NCI-H2227 (cell line): ENCODE results near the gene MYO9A.
"Not testable (repeated sequence)": the region's sequence is repeated elsewhere in the genome, so short reads cannot be mapped to it uniquely, and the experiment has no call there.

ENCODE experiments used
- DNase-seq: peaks from one replicate; lab custom pipeline; 2025; ENCODE audit not compliant: unreplicated experiment; lab: John Stamatoyannopoulos, UW

Gene MYO9A

DNA sequence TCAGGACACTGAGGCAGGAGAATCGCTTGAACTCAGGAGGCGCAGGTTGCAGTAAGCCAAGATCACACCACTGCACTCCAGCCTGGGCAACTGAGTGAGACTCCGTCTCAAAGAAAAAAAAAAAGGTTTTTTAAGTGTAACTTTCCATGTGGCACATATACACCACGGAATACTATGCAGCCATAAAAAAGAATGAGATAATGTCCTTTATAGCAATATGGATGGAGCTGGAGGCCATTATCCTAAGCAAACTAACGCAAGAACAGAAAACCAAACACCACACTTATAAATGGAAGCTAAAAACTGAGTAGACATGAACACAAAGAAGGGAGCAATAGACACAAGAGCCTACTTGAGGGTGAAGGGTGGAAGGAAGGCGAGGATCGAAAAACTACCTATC is 64.7 kb downstream of the MYO9A start:
- not testable (repeated sequence) for DNase-seq

DNA sequence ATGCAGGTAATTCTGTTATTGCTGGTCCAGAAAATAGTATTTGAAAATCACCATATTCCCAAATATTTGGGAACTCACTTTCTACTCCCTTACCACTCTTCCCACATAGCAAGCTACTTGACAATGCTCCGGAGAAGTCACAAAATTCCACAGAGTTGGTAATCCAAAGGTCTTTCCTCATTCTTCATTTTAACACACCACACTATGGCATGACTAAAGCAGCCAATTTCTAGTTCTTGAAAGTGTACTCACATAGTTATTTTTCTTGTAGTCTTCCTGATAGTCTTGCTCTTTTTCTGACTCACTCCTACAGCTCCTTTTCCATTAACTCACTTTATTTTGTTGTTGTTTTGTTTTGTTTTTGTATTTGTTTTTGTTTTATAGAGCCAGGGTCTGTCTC is 67.2 kb downstream of the MYO9A start:
- DNase-seq: no peak

DNA sequence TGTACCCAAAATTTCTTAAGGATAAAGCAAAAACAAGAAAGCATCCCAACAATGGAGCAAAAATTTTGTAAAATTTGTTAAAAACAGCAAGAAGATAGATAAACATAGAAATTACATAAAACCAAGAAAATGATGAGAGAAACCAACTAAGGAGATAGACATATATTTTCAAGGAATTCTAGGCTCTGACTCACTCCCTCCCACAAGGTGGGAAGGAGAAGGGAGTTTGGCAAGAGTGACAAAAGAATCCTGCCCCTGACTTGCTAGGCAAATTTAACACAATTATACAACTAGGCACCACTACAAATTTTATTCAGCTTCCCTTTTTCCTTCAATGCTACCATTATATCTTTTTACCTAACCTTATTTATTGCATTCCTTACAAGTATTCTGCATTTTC is 70.9 kb downstream of the MYO9A start:
- no peak for DNase-seq

DNA sequence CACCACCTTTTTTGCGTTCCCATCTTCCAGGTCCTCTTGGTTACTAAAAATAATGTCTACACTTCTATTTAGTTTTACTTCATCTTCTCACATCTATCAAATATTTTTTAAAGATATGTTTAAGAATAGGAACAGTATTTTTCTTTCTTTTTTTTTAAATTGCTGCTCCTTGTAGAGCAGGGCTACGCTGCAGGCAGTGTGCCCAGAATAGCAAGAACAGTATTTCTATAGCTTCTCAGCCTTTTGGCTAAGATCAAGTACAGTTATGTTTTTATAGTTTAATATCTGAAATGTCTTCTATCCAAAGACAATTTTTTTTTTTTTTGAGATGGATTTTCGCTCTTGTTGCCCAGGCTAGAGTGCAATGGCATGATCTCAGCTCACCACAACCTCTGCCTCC is 73.0 kb downstream of the MYO9A start:
- DNase-seq: no peak

DNA sequence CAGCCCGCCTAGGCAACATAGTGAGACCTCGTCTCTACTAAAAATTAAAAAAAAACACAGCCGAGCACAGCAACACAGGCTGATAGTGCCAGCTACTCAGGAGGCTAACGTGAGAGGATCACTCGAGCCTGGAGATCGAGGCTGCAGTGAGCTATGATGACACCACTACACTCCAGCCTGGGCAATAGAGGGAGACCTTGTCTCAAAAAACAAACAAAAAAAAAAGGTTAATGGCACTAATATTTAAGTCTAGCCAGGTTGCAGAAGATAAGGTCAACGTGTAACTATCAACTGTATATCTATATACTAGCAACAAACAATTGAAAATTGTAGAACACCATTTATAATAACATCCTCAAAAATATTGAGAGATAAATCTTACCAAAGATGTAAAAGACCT is 75.1 kb downstream of the MYO9A start:
- no peak for DNase-seq

DNA sequence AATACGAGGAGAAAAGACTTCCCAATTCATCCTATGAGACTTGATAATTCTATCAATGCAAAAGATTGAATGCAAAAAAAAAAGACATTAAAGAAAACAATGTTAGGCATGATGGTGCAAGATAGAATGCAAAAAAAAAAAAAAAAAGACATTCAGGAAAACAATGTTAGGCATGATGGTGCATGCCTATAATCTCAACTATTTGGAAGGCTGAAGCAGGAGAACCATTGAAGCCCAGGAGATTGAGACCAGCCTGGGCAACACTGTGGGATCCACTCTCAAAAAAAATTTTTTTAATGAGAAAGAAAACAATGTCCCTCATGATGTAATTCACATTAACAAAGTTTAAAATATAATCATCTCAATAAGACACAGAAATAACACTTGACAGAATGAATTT is 75.9 kb downstream of the MYO9A start:
- no peak for DNase-seq

DNA sequence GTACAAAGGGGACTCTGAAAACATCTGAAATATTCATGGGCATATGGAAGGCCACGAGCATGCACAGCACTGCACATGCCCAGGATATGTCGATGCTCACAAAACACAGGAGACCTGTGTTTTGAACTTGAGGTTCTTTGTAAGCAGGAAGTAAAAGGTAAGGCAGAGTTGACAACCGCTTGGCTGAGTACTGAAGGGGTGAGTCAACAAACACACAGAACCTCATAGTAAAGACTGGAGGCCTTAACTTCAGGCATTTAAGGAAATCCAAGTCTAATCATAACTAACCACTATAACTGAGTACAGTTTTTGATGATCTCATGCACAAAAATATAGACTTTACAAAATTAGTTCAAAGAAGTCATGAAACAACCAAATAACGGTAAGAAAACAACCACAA is 80.6 kb downstream of the MYO9A start:
- DNase-seq: no peak

DNA sequence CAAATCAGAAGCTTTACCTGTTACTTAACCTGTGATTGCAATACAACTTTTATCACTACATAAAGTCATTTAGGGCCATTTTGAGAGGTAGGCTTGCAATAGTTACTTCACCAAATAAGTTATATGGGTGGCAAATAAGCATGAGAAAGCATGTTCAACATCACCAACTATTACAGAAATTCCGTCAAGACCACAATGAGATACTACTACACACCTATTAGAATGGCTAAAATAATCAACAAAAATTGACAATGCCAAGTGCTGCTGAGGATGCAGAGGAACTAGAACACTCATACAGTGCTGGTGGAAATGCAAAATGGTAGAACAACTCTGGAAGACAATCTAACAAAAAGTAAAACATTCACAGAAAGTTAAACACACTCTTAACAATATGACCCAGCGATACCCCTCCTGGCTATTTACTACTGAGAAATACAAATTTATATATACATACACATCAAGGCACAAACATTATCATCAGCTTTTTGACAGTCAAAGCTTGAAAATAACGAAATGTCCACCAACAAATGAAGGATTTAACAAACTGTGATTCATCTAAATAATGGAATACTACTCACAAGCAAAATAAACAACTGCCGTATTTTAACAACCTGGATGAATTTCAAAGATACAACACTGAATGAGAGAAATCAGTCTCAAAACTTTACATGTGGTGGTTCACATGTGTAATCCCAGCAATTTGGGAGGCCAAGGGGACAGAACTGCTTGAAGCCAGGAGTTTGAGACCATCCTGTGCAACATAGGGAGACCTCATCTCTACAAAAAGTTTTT is 82.9 kb downstream of the MYO9A start:
- DNase-seq: no peak

DNA sequence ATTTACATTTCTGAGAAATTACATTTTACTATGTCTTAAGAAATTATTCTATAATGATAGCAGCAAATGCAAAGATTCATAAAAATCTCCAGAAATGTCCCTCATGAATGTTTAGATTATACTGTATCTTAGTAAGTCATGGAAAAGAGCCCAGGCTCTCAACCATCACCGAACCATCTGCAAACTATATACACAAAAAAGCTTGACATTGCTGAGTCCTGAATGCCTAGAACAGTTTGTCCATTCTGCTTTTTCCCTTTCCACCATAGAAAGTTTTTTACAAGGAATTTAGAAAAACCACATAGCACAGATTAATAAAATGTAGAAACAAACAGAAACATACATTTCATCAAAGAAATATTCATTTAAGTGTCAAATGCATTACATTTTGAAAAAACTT is 83.6 kb downstream of the MYO9A start:
- DNase-seq: no peak

DNA sequence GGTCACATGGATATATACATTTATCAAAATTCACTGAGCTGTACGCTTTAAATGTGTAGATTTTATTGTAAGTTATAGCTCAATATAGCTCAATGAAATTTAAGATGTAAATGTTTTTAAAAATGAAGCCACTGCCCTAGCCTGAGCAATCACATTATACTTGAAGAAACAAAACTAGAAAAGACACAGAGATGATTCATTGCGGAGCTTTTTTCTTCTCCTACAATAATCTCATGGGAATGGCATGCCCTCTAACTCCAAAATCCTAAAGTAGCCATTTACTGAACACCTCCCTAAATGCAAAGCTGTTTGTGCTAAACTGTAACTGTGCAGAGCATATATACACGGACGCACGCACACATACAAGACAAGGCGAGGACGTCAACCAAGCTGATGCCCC is 84.2 kb downstream of the MYO9A start:
- DNase-seq: no peak

DNA sequence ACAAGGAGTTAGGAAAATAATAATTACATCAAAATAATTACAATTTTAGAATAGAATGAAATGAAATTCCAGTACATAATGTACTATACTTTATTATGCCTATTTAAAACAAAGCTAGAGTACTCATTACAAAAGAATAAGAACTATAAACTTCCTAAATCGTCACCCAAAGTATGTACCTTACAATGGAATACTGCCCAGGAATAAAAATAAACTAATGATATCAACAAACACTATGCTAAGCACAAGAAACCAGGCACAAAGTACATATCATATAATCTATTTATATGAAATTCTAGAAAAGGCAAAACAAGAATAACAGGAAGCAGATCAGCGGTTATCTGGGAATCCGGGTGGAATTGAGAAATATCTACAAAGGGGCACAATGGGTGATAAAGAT is 84.7 kb downstream of the MYO9A start:
- no peak for DNase-seq

DNA sequence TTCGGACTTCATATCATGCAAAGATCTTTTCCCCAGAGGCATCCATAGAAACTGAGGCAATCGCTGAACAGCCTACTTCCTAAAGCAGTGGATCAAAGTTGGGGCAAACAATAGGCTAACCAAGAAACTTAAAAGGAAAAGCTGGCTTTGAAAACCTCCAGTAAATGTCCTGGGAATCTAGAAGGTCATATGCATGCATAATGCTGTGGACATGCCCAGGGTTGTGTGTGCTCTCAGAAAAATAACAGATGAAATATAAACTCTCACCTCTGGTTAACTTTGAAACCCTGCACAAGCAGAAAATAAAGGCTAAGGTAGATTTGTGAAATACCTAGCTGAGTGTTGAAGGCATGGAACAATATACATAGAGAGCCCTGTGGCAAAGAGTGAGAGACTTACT is 96.3 kb downstream of the MYO9A start:
- no peak for DNase-seq

DNA sequence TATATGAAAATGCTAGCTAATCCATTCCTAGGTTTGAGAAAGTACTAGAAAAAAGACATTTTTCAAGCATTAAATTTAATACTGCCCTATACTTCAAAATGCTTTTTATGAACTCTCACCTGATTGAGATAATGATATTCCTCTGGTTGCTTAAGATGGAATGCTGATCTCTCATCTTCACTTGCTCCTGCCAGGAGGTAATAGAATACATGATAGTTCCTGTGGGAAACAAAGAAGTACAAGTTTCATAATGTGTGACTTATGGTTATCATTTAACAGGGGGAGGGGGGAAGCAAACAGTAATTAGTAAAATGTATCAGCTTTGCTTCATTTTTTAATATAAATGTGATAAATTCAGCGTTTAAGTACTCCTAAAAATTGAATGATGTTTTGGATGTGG is 97.2 kb downstream of the MYO9A start:
- DNase-seq: no peak

DNA sequence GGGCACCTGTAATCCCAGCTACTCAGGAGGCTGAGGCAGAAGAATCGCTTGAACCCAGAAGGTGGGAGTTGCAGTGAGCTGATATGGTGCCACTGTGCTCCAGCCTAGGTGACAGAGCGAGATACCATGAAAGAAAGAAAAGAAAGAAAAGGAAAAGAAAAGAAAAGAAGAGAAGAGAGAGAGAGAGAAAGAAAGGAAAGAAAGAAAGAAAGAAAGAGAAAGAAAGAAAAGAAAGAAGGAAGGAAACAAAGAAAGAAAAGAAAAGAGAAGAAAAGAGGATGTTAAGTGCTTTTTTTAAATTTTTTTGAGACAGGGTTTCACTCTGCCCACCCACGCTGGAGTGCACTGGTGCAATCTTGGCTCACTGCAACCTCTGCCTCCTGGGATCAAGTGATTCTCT is 103.4 kb downstream of the MYO9A start:
- not testable (repeated sequence) for DNase-seq

DNA sequence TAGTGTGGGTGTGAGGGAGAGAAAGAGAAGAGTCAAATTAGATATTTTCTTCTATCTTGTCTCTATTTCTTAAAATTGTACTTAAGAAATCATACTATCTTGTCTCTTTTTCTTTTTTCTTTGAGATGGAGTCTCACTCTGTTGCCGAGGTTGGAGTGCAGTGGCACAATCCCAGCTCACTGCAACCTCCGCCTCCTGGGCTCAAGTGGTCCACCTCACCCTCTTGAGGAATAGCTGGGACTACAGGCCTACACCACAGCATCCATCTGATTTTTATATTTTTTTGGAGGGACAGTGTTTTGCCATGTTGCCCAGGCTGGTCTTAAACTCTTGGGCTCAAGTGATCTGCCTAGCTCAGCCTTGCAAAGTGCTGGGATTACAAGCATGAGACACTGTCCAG is 104.2 kb downstream of the MYO9A start:
- DNase-seq: no peak

DNA sequence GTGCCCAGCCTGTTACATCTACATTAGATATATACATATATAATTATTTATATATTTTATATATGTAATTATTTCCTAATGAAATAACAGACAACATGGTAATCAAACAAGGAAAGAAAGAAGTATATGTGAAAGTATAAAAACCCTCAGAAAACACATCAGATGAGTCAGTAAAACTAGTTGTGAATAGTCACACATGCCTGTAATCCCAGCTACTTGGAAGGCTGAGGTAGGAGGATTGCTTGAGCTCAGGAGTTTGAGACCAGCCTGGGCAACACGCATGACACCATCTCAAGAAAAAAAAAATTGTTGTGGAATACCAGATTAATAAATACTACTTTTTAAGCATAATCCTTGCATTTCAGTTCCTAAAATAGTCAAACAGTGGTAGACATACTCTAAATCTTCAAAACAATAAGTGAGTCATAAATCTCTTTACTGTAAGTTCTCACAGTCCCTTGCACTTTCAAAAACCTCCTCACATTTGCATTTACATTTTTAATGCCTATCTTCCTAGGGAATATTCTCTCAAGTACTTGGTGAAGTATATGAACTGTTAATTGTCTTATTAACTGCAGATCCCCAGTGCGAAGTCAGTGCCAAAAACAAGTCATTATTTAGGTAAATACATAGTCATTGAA is 106.5 kb downstream of the MYO9A start:
- no peak for DNase-seq

DNA sequence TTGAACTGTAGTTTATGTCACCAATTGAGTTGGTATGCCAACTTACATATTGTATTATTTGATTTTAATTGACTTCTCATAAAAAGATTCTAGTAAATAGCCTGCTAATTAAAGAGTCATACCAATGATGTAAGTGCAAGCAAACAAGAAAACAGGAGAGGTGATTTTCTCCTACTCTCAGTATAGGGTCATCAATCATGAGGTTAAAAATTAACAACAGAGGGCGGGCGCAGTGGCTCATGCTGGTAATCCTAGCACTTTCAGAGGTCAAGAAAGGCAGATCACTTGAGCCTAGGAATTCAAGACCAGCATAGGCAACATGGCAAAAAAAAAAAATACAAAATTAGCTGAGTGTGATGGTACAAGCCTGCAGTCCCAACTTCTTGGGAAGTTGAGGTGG is 108.7 kb downstream of the MYO9A start:
- no peak for DNase-seq

DNA sequence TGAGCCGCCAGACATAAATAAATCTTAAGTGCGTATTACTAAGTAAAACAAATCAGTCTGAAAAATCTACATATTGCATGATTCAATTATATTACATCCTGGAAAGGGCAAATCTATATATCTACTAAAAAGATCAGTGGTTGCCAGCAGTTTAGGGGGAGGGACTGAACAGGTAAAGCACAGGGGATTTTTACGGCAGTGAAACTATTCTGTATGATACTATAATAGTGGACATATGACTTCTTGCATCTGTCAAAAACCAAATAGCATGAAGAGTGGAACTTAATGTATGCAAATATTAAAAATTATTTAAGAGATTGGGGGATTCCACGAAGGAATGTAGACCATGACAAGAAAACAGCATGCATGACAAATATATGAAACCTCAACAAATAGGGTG is 111.6 kb downstream of the MYO9A start:
- no peak for DNase-seq

DNA sequence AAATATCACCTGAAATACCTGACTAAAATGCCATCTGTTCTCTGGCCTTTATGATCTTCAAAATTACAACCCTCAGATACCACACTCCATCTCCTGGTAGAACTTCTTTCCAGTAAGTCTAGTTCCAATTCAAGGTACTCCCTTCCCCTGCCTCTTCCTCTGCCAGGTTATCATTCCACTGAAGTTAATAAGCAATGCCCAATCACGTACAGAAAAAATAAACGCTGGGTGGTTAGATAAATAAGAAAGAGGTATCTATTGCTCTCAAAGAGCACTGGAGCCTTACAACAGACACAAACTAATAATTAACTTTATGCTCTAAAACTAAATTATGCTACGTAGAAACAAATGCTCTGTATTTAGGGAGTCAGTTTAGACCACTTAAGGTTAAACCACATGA is 112.5 kb downstream of the MYO9A start:
- DNase-seq: no peak

DNA sequence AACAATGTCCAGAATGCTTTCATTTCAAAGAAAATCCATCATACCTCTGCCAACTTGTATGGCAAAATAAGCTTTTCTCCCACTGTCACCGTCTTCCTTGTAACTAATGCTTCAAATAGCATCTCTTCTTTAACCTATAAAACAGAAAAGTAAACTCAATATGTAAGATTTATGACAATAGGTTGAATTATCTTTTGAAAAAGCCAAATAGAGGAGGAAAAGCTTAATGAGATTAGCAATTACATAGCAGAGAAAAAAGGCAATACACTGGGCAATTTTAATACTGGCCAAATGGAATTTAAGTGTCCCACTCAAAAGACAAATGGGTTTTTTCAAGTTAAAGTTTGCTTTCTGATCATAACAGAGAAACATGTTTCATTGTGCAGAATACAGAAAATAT is 118.1 kb downstream of the MYO9A start:
- no peak for DNase-seq

DNA sequence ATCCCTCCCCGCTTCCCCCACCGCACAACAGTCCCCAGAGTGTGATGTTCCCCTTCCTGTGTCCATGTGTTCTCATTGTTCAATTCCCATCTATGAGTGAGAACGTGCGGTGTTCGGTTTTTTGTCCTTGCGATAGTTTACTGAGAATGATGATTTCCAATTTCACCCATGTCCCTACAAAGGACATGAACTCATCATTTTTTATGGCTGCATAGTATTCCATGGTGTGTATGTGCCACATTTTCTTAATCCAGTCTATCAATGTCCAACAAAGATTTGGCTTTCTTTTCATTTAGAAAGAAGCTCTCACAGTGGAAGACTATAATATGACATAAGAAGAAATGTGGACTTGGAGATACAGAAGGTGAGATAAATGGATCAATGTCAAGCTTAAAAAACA is 119.2 kb downstream of the MYO9A start:
- not testable (repeated sequence) for DNase-seq

DNA sequence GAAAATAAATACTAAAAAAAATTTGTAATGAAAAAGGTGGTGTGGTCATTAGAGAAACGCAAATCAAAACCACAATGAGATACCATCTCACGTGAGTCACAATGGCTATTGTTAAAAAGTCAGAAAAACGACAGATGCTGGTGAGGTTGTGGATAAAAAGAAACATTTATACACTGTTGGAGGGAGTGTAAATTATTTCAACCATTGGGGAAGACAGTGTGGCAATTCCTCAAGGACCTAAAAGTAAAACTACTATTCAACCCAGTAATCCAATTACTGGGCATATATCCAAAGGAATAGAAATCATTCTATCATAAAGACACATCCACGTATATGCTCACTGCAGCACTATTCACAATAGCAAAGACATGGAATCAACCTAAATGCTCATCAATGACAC is 120.3 kb downstream of the MYO9A start:
- no peak for DNase-seq

DNA sequence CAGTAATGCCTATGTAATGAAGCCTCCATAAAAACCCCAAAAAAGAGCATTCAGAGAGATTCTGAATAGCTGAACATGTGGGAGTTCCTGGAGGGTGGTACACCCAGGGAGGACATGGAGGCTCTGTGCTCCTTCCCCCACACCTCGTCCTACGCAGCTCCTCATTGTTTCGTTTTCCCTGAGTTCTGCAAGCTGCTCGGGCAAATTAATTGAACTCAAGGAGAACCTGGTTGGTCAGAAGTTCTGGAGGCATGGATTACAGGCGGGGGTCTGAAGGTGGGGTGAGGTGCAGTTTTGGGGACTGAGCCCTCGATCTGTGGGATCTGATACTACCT is 142.2 kb downstream of the MYO9A start:
- DNase-seq: no peak
